Measurements from ENCODE around the gene SLC46A3.
"Not testable (repeated sequence)": the region's sequence is repeated elsewhere in the genome, so short reads cannot be mapped to it uniquely, and the experiment has no call there.

The SLC46A3 gene

DNA sequence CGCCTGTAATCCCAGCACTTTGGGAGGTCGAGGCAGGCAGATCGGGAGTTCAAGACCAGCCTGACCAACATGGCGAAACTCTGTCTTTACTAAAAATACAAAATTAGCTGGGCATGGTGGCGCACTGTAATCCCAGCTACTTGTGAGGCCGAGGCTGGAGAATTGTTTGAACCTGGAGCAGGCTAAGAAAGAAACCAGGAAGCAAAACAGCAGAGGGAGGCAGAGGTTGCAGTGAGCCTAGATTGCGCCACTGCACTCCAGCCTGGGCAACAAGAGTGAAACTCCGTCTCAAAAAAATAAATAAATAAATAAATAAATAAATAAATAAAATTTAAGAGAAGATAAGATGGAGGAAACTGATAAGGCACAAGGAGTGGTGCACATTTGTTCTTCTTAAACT lies 35.6 kb downstream of the SLC46A3 start:
- not testable (repeated sequence) for H3K4me3 ChIP-seq (ENCODE audit: low read depth, low read length)

DNA sequence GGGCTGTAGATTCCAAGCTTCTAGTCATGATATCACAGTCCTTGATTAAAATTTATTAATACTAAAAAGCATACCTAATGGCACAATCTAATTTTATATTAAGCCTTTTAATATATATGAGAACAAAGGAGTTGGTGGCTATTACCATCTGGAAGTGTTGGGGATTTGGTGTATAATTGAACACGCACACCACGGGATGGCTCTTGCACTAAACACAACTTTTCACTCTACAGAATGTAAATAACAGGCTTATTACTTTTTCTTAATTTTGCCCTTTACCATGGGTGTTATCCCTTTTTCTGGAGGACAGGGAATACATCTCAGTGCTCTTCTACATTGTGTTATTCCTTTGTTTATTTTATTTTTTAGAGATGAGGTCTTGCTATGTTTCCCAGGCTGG lies 38.2 kb downstream of the SLC46A3 start:
- no peak overlapping the region for H3K4me3 ChIP-seq (ENCODE audit: low read depth, low read length)

DNA sequence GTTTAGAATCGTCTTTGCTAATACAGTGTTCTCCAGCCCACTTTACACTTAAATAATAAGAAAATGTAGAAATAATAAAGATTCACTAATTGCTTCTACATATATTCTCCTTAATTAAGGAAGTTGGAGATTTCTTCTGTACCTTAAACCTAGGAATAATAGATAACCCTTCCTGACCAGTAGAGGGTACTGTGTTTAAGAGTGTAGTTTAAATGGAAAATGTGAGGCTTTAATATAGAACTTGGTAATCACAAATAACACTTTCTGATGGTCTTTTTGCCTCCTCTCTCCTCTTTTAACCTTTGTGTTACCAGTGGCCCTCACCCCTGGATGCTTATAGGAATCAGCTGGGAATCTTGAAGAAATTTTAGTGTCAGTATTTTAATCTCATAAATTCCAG lies 39.1 kb downstream of the SLC46A3 start:
- no peak overlapping the region for H3K4me3 ChIP-seq (ENCODE audit: low read depth, low read length)

DNA sequence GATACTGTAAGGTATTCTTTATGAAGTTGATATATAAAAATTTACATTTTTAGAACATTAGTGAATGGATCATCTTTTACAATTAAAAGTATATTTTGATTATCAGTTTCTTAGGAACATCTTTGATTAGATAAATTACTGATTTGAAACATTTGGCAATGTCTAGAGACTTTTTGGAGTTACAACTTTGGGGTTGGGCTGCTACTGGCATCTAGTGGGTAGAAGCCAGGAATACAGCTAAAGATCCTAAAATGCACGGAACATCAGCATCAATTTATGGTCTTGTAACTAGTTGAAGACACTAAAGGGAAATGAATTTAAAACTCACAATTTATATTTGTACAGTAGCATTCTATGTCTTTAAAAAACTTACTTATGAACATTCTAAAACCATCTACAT lies 40.0 kb downstream of the SLC46A3 start:
- H3K4me3 ChIP-seq (ENCODE audit: low read depth, low read length): no peak overlapping the region

DNA sequence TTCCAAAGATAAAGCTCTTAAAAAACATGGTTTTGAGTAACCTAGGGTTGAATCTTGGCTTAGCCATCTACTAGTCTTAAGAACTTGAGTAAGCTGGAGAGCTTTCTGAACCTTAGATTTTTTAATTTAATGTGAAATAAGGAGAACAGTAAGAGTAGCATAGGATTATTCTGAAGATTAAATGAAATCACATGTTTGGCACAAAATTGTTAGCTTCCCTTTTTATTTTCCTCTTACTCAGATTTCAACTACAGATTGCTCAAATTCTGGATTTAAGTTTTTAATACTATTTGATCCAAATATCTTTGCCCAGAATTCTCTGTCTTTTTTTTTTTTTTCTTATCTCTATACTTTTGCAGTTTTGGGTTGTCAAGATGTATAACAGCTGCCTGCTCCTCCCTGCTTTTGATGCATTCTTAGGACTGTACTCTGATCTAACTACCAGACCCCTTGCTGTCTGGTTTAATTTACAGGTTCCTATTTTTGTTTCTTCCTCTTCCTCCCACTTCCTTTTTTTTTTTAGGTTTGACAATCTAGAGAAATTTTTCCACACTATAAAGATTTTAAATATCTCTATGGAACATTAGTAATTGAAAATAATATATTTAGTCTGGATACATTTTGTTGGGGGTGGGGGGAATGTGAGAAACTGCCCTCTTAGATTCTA lies 47.5 kb downstream of the SLC46A3 start:
- no peak overlapping the region for H3K4me3 ChIP-seq (ENCODE audit: low read depth, low read length)

DNA sequence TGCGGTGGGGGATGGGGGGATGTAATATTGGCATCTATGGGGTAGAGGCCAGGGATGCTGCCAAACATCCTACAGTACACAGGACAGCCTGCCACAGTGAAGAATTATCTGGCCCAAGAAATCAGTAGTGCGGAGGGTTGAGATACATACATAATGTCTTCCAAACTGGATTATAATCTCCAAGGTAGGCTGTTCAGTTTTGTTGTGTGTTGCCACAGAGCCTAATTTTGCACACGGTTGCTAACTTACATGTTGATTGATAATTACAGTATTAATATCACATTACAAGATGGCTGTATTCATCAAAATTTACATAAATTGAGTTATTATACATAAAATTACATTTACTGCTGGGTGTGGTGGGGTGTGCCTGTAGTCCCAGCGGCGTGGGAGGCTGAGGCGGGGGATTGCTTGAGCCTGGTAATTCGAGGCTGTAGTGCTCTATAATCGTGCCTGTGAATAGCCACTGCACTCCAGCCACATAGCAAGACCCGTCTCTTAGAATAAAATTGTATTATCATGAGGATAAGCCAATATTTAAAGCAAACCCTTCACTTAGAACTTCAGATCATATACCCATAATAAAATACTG lies 51.8 kb downstream of the SLC46A3 start:
- no peak overlapping the region for H3K4me3 ChIP-seq (ENCODE audit: low read depth, low read length)

DNA sequence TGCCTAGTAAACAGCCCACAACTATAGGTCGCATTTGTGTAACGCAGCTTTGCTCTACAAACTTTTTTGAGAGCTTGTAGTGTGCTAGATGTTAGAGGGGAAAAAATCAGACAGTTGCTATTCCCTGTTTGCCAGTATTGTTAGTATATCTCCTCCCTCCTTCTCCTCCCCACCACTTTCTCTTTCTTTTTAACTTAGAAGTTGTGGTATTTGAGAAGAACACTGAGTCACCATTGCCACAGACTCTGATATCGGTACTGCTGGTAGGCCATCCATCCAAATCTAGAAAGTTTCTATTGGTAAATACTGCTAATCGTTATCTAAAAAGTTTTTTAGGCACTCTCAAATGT lies 59.2 kb downstream of the SLC46A3 start:
- peak overlapping the region; percentile 73 for H3K4me3 ChIP-seq (ENCODE audit: low read depth, low read length)

DNA sequence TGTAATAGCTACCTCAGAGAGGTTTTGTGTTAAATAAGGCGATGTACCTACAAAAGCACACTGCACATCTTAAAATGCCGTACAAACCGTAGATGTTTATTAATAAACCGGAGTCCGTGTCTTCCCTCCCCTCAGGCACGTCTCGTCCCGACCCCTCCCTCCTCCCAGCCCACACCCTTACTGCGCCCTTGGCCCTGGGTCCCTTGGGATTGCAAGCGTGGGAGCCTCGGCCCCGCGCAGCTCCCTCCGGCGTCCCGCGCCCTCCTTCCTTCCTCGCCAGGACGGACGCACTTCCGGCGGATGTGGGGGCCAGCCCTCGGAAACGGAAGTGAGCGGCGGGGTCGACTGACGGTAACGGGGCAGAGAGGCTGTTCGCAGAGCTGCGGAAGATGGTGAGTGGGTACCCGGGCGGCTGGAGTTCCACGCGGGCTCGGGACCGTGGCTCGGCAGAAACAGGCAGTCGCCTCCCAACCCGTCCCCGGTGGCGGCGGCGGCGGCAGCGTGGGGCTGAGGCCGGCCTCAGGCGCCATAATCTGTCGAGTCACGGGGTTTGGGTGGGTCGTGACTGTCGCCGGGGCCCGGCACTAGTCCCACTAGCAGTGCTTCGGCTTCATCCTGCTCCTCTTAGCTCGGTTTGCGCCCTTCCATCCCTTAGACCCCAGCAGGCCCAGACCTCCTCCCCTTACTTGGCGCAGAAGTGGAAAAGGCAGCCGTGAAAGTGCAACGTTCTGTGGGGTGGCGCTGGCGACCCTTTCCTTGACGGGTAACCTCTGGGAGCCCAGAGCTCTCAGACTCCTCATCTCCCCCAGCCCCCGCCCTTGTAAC lies 59.8 kb downstream of the SLC46A3 start, which contains the start of gene POMP:
TSS of gene POMP (plus strand) at position 335 of the 825 bp plus-strand sequence. CDS start at position 390, 55 bp downstream.
- H3K4me3 ChIP-seq (ENCODE audit: low read depth, low read length): peak within 1 kb of the TSS; percentile 73

DNA sequence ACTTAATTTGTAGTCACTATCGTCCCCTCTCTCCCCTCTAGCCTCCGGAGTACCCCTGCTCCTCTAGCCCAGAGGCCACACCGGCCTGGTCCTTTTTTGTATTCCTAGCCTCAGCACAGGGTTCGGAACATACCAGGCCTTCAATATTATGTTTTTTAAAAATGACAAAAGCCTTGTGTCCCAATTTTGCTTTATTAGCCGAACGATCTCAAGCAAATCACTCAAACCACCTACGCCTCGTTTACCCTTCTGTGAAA lies 60.3 kb downstream of the SLC46A3 start:
- peak overlapping the region; percentile 73 for H3K4me3 ChIP-seq (ENCODE audit: low read depth, low read length)

DNA sequence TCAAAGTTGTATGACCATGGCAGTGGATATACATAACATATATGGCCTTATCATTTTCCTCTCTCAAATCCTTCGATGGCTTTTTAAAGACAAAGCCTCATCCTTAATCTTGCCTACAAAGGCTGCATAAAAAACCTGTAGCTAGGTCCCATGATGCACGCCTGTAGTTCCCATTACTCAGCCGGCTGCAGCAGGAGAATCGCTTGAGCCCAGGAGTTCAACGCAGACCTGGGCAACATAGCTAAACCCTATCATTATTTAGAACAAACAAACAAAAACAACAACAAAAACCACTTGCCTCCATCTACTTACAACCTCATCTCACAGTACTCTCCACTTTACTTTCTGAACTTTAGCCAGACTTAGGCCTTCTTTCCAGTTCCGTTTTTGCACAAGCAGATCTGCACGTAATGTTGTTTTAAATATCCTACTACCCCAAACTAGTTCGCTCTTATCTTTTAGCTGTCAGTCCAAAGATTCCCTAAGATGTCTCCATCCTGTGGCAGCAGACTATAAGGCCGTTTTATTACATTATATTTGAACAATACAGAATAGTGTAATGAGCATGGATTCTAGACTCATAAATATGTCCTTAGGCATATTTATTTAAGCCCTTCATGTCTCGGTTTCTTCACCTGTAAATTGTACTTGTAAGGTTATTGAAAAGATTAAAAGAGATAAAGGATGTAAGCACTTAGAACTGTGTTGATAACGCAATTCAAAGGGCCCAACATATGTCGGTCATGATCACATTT lies 60.8 kb downstream of the SLC46A3 start:
- H3K4me3 ChIP-seq (ENCODE audit: low read depth, low read length): peak overlapping the region; percentile 73

DNA sequence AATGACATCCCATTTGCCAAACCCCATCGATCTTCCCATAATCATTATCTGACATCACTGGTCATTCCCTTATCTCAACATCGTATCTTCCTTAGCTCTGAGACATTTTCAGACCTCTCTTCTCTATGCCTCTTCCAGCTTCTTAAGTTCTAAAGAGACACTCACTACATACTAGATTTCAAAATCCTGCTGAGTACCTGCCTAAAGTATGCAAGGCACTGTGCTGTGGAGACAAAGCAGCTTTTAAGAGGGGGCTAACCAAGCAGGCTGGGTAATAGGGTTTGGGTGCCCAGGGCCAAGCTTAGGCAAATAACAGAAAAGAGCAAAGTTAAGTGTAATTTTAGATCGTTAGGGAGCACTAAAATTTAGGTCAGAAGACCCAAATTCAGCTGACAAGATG lies 63.2 kb downstream of the SLC46A3 start:
- H3K4me3 ChIP-seq (ENCODE audit: low read depth, low read length): no peak overlapping the region

DNA sequence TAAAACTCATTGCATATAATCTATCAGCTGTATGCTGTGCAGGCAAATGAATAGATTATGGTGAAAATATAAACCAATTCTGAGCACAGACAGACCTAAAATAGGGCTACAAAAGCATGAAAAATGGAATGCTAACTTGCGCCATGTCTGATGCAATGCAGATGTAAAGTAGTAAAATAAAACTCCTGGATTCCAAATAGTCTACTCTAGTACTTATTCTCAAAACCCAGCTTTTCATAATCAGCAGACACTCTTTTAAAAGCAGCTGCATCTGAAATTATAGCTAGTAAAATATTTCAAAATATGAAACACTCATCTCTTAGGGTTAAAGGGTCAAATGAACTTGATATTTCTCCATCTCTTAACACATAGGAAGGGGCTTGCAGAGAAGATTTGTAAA lies 64.5 kb downstream of the SLC46A3 start:
- no peak overlapping the region for H3K4me3 ChIP-seq (ENCODE audit: low read depth, low read length)

DNA sequence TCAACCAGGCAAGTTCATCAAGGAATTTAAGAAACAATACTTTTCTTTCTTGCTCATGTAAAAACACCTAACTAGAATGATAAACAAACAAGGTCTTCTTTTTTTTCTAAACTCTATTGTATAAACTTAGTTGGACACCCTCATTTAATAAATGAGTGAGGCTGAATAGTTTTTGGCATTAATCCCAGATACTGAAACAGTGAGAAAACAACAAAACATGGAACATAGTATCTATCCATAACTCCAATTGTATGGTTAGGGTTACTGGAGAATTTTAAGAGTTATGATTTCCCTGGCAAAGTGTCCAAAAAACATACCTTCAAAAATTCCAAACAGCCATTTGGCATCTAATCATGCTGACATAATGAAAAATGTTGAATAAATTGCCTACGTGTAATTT lies 65.7 kb downstream of the SLC46A3 start:
- no peak overlapping the region for H3K4me3 ChIP-seq (ENCODE audit: low read depth, low read length)

DNA sequence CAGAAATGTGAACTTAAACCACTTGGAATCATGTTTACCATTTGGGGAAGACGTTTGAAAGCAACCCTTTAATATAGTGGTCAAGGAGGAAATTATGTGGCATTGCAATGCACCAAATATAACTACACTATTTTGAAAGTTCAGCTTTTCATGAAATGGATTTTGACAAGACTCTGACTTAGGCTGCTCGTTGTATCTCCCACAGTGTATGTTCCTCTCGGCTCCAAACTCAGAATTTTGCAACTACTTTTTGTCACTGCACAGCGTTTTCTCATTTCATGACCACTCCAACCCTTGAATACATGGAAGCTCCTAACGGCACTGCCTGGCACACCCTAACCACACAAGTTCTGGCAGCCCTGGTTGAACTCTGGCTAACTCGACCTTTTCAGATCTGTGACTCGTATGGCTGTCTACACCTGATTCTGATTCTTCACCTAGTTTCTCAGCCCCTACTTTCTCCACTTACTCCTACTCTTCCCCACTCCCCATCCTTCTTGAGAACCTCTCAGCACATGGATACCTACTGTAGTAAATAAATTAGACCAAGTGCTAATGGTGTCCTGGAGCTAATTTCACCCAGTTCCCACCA lies 66.9 kb downstream of the SLC46A3 start:
- no peak overlapping the region for H3K4me3 ChIP-seq (ENCODE audit: low read depth, low read length)

DNA sequence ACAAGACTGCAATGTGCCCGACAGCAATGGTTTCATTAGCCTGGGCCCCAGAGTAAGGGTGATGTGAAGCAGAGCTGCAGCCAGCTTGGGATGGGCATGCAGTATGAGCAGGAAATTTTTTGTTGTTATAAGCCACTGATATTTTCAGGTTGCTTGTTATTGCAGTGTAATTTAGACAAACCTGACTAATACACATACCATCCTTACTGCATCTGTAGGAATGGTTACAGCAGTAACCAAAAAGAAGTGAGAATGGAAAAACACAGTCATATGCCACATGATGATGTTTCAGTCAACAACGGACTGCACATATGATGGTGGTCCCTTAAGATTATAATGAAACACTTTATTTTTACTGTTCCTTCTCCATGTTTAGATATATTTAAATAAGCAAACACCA lies 68.5 kb downstream of the SLC46A3 start:
- H3K4me3 ChIP-seq (ENCODE audit: low read depth, low read length): no peak overlapping the region

All from iPS-11a (cell line).